ENCODE measurements around the gene DCAF11.

The DCAF11 gene

GRCh38 chr14:24094841-24095270, 19.7 kb upstream of the DCAF11 start:
- no peak for TF ChIP-seq CTCF (IDR thresholded peaks at IDR 0.05)

GRCh38 chr14:24095271-24096068, 19.1 kb upstream of the DCAF11 start:
- no peak for TF ChIP-seq CTCF (IDR thresholded peaks at IDR 0.05)

DNA sequence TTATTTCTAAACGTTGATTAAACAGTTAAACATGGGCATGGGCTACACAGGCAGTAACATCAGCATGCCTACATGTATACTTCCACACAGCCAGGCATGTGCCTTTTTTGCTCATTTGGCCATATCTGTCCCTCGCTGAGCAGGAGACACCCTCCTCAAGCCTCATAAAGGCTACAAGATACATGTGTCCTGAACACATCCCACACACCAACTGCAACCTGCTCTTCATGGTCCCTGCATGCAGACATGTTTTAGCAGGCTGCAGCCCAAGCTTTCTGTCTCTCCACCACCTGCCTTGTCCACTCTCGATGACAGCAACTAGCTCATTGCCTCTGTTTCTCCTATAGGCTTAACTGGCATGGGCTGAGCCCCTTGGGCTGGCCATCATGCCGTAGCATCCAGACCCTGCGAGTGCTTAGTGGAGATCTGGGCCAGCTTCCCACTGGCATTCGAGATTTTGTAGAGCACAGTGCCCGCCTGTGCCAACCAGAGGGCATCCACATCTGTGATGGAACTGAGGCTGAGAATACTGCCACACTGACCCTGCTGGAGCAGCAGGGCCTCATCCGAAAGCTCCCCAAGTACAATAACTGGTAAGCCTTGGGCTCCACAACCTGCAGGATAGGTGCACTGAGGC, 17.9 kb upstream of the DCAF11 start:
- no peak for TF ChIP-seq CTCF (IDR thresholded peaks at IDR 0.05)

GRCh38 chr14:24098229-24098926, 16.2 kb upstream of the DCAF11 start:
- no peak for TF ChIP-seq CTCF (IDR thresholded peaks at IDR 0.05)

- no peak for TF ChIP-seq CTCF (IDR thresholded peaks at IDR 0.05)
These were observed 15.4 kb upstream of the DCAF11 start for GRCh38 chr14:24098927-24099813.

DNA sequence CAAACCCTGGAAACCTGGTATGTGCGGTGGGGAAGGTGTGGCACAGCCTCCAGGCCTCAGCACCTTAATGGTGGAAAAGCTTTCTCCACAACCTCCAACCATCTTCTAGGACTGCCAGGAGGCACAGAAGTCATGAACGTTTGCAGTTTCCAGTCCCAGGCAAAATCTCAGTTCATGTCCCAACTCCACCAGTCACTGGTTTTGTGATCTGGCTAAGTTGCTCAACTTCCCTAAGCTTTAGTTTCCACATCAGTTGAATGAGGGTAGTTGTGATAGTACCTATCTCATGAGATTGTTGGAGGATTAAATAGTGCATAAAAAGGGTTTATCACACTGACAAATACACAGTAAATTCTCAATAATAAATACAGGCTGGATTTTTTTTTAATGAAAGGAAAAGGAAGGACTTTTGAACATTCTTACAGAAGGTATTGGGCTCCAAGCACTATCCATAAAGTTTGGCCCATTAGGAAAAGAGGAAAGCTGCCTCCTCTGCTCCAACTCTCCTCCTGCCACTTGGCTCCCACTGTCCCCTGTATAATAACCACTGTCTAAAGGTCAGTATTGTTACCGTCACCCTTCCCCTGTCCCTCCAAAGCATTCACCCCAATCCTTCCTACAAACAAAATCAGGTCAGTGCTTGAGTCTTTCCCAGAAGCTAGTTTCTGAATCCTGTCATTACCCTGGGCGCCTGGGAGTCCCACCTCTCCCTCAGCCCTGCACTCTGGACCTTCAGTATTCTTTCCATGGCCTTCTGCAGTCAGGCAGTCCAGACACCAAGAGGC, 14.2 kb upstream of the DCAF11 start:
- no peak for TF ChIP-seq CTCF (IDR thresholded peaks at IDR 0.05)
